HK-2 (cell line): ENCODE results near the gene CYP4F22.
A peak's percentile ranks its signal among the peaks of the same experiment; 100 is the strongest.
"Not testable (repeated sequence)": the region's sequence is repeated elsewhere in the genome, so short reads cannot be mapped to it uniquely, and the experiment has no call there.

Experiments used
- DNase-seq: peaks from one replicate; pipeline ENCODE4 v3.0.0-alpha.2; 2018; ENCODE audit not compliant: unreplicated experiment

CYP4F22 gene

GRCh38 chr19:15570420-15570819 lies 62.1 kb downstream of the CYP4F22 start:
- DNase-seq: no peak

DNA sequence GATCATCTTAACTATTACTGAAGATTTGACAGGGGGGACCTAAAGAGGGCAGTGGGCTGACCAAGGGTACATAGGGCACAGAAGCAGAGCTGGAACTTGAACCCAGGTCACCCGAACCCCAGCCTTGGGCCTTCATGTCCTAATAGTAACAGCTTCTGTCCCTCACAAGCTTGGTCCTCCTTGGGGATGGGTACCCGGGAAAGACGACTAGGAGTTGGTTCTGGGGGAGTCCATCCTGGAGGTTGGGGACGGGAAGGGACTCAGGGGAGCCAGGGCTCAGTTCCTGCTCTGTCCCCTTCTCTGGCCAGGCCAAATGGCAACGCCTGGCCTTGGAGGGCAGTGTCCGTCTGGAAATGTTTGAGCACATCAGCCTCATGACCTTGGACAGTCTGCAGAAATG lies 67.1 kb downstream of the CYP4F22 start:
- DNase-seq: no peak

GRCh38 chr19:15576526-15577156 lies 68.3 kb downstream of the CYP4F22 start:
- no peak for DNase-seq

DNA sequence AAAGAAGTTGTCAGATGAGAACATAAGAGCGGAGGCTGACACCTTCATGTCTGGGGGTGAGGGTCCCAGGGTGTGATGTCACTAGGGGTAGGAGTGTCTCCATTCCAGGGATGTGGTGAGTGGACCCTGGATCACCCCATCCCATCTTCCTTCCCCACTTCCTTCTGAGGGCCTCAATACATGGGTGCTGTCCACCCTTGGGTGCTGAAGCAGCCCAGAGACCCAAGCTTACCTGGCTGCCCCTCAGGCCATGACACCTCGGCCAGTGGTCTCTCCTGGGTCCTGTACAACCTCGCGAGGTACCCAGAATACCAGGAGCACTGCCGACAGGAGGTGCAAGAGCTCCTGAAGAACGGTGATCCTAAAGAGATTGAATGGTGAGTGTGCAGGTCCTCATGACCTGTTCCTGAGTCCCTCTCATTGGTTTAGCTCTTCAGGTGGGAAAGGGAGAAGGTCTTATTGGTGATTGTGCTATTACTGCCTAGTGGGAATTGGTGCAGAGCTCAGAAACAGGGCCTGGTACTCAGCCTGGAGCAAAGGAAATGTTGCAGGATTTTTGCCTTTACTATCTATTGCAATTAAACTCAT lies 69.0 kb downstream of the CYP4F22 start:
- no peak for DNase-seq

DNA sequence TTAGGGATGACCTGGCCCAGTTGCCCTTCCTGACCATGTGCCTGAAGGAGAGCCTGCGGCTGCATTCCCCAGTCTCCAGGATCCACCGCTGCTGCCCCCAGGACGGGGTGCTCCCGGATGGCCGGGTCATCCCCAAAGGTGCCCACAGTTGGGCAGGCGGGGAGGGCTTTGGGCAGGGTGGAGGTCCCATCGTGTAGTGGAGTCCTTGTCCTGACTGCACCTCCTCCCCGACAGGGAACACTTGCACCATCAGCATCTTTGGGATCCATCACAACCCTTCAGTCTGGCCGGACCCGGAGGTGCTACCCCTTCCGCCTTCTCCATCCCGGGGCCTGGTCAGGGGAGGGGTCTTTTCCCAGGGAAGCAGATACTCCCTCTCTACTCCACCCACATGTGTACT lies 75.0 kb downstream of the CYP4F22 start:
- DNase-seq: no peak

DNA sequence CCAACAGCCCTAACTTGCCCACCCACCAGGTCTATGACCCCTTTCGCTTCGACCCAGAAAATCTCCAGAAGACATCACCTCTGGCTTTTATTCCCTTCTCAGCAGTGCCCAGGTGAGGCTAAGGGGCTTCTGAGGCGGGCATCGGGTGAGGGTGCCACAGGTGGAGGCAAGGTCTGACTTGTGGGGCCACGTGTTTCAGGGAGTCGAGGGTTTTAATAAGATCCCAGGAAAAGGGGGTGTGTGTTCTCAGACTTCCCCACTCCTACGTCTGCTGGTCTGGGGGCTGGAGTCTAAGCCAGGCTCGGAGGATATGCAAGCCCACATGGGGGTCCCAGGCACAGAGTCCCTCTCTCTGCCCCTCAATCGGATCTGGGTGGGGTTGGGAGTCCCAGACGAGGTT lies 75.8 kb downstream of the CYP4F22 start:
- DNase-seq: no peak

GRCh38 chr19:15584541-15585115 lies 76.3 kb downstream of the CYP4F22 start:
- peak; percentile 74 for DNase-seq

- DNase-seq: no peak
Observed at GRCh38 chr19:15587663-15588062, 79.3 kb downstream of the CYP4F22 start.

GRCh38 chr19:15588265-15588664 lies 79.9 kb downstream of the CYP4F22 start:
- no peak for DNase-seq

DNA sequence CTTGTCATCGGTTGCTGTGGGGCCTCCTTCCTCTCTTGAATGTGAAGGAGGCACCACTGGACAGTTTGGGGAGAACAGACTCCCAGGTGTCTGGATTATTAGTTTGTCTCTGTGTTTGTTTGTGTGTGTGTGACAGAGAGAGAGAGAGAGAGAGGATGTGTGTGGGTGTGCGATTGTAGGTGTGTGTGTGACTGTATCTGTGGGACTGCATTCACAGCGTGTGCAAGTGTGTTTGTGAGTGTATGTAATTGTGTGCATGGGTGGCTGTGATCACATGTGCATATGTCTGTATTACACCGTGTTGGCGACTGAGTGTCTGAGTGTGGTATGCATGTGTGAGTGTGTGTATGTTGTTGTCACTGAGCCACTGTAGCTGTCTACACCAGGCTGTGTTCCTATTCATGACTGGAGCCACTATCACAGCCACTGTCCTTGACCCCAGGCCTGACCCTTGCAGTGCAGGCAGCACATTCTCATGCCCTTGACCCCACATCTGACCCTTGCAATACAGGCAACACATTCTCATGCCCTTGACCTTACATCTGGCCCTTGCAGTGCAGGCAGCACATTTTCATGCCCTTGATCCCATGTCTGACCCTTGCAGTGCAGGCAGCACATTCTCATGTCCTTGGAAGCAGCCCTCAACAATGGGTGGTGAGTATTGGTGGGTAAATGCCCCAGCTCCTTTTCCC lies 81.6 kb downstream of the CYP4F22 start:
- DNase-seq: no peak

DNA sequence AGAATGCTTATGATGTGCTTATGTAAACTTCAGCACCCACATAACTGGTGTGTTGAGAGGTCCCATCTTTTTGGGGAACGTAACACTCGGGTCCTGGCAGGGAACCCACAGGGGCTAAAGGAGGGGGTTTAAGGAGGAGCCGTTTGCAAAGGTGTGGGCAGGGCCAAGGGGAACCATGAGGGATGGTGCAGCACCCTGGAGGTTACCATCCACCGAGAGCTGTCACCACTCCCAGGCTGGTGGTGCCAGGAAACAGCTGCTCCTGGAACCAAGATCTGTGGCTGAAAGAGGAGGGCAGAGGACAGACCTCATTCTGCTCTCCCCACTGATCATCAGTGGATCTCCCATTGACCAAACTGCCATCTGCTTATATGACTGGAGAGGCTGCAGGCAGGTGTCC lies 83.5 kb downstream of the CYP4F22 start:
- no peak for DNase-seq

DNA sequence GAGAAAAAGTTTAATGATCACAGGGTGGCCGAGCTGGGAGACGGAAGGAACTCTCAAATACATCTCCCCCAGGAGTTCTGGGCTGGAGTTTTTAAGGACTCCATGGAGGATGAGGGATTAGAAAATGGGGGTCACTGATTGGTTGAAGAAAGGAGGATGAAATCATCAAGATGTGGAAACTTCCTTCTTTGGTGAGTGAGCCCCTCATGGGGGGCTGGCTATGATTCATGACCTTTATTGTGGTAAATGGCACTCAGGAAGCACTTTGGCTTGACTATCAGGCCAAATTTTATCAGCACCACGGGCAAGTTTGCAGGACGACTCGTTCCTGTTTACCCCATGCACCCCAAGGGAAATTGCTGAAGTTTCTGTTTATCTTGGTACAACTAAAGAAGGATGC lies 84.2 kb downstream of the CYP4F22 start:
- not testable (repeated sequence) for DNase-seq

DNA sequence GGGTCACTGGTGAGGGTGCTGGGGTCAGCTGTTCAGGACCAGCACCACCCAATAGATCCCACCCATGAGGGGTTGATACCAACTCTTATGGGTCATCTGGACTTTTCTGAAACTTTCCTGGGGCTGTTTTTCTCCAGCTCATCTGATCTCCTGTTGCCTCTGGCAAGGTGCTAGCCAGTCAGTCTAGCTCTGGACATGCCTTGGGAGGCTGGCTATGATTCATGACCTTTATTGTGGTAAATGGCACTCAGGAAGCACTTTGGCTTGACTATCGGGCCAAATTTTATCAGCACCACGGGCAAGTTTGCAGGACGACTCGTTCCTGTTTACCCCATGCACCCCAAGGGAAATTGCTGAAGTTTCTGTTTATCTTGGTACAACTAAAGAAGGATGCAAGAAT lies 85.4 kb downstream of the CYP4F22 start:
- DNase-seq: not testable (repeated sequence)

DNA sequence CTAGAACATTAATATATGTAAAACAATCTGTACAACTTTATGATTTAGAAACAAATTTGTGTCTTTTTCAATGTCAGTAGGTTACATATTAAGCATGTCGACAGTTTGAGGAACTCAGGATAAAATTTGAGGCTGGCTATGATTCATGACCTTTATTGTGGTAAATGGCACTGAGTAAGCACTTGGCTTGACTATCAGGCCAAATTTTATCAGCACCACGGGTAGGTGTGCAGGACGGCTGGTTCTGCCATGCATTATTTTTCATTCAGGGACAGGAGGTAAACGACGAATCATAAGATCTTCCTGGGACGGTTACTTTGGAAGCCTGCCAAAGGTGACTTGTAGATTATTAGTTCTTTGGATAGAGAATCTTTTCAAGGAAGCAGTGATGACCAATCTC lies 86.7 kb downstream of the CYP4F22 start:
- DNase-seq: peak; percentile 9
